Activated B cell treated with CpG ODN at 0.5 μM for 24 hours (primary cell): ENCODE data around the gene PIGW. TPM values are rescaled to one million over a fixed set of nuclear protein-coding genes. Genes with fewer than 3 reads are reported as not detected.

Experiments used
- ATAC-seq: fragments of 200-7000 bp; cut with Tn5 transposase; one replicate; pipeline ENCODE4 v1.10.0; 2021; ENCODE audit warnings: low read depth, mild to moderate bottlenecking, moderate library complexity
- CTCF ChIA-PET: fragments of 350-600 bp; sonication (Branson Sonifier 250); formaldehyde crosslinking; loops from one replicate; lab custom pipeline; 2021; ENCODE audit warnings: antibody characterized with exemption; lab: Charles Lee
- POLR2A ChIA-PET: fragments of 350-600 bp; sonication (Branson Sonifier 250); formaldehyde crosslinking; loops from one replicate; lab custom pipeline; 2021; ENCODE audit warnings: antibody characterized with exemption; lab: Charles Lee
- DNase-seq: peaks from one replicate; pipeline ENCODE4 v3.0.0; 2022
- H3K27ac Mint-ChIP-seq: one replicate; pipeline ENCODE4 v1.8.0; 2020; ENCODE audit warnings: mixed read lengths
- H3K27me3 Mint-ChIP-seq: one replicate; pipeline ENCODE4 v1.8.0; 2021; ENCODE audit warnings: mixed read lengths
- H3K36me3 Mint-ChIP-seq: one replicate; pipeline ENCODE4 v1.8.0; 2021; ENCODE audit warnings: low read depth, mixed read lengths
- H3K4me1 Mint-ChIP-seq: one replicate; pipeline ENCODE4 v1.8.0; 2021; ENCODE audit warnings: mixed read lengths
- H3K4me3 Mint-ChIP-seq: one replicate; pipeline ENCODE4 v1.8.0; 2020; ENCODE audit warnings: mild to moderate bottlenecking, mixed read lengths
- H3K9me3 Mint-ChIP-seq: one replicate; pipeline ENCODE4 v1.8.0; 2020; ENCODE audit warnings: mixed read lengths
- intact Hi-C: fragments of 100-400 bp; cut with micrococcal nuclease; formaldehyde crosslinking; loops from one replicate; pipeline ENCODE4 v1.15.1; 2024
- total RNA-seq: library from RNA; stranded (reverse); gene quantifications from 2 replicates; pipeline ENCODE4 v1.2.3, GENCODE V29; 2022
- TF ChIP-seq, protein P1 (sequence below): fragments of 200-600 bp; IDR thresholded peaks from one replicate; pipeline ENCODE4 v1.8.0; 2022; ENCODE audit warnings: antibody characterized with exemption, mild to moderate bottlenecking

Gene PIGW
- total RNA-seq, 1 donor from 2014 or later = 20.7 TPM

DNA sequence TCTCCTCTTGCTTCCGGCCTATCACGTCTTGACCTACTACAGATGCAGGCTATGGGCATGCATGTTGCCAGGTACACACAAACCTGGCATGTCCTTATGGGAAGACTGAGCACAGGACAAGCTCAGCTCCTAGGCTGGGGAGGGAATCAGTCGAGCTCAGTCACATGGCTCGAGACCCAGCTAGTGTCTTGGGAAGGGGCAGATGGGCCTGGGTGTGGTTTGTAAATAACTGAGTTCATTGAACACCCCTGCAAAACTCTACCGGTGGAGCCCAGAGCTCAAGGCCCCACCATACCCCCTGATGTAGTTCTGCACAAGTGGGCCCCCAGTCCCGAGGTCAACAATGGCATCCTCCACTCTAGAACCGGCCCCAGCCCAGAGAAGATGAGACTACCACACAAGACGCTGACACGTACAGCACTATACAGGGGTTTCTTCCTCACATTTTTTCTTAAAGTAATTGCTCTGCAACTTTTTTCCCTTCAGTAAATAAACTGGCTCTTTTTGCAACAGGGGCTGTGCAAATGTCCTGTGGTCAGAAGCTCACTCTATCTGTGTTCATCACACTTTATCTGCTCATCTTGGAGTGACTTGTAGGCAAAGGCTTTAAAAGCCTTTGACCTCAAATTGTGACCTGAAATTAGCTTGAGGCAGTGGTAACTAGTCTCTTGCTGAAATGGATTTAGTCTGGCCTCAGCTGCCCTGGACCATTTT, 25.4 kb upstream of the PIGW start:
- Mint-ChIP-seq H3K27me3 (no peaks in the 10 kb centered on the region), H3K4me1 (no peaks in the 10 kb centered on the region), H3K27ac (no peak overlapping the region), H3K4me3 (no peak overlapping the region), H3K9me3 (no peaks in the 10 kb centered on the region), H3K36me3 (peaks cover 41% of the 10 kb centered on the region)
- intact Hi-C loops = no loop called here
- ChIA-PET CTCF (no interaction called here), POLR2A (no interaction called here)
- no peak for DNase-seq
- TF ChIP-seq, protein P1, sequence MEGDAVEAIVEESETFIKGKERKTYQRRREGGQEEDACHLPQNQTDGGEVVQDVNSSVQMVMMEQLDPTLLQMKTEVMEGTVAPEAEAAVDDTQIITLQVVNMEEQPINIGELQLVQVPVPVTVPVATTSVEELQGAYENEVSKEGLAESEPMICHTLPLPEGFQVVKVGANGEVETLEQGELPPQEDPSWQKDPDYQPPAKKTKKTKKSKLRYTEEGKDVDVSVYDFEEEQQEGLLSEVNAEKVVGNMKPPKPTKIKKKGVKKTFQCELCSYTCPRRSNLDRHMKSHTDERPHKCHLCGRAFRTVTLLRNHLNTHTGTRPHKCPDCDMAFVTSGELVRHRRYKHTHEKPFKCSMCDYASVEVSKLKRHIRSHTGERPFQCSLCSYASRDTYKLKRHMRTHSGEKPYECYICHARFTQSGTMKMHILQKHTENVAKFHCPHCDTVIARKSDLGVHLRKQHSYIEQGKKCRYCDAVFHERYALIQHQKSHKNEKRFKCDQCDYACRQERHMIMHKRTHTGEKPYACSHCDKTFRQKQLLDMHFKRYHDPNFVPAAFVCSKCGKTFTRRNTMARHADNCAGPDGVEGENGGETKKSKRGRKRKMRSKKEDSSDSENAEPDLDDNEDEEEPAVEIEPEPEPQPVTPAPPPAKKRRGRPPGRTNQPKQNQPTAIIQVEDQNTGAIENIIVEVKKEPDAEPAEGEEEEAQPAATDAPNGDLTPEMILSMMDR = no peak
- no peak for ATAC-seq

DNA sequence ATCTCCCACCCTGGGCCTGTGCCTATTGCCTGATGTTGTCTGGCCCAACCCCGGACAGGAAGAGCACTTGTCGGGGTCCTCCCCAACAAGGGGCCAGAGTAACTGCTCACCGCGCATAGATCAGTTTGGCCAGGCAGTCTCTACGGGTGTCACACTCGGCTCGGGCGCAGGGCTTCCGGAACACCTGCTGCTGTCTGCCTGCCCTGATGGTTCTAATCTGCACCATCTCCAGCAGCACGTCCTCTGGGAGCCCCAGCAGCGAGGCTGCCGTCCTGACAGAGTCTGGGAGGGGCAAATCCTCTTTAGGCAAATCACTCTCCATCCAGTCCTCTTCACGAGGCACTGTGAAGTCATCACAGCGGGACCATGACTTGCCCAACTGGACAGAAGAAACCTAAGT, 24.2 kb upstream of the PIGW start:
- no peak overlapping the region for H3K4me3 Mint-ChIP-seq
- H3K27ac Mint-ChIP-seq = no peak overlapping the region
- DNase-seq (no peak), ATAC-seq (no peak)
- CTCF ChIA-PET = no interaction called here
- H3K36me3 Mint-ChIP-seq = peaks cover 40% of the 10 kb centered on the region
- intact Hi-C loops = no loop called here
- H3K9me3 Mint-ChIP-seq = no peaks in the 10 kb centered on the region
- no peaks in the 10 kb centered on the region for H3K27me3 Mint-ChIP-seq
- POLR2A ChIA-PET = no interaction called here
- H3K4me1 Mint-ChIP-seq = no peaks in the 10 kb centered on the region
- TF ChIP-seq, protein P1 = no peak

DNA sequence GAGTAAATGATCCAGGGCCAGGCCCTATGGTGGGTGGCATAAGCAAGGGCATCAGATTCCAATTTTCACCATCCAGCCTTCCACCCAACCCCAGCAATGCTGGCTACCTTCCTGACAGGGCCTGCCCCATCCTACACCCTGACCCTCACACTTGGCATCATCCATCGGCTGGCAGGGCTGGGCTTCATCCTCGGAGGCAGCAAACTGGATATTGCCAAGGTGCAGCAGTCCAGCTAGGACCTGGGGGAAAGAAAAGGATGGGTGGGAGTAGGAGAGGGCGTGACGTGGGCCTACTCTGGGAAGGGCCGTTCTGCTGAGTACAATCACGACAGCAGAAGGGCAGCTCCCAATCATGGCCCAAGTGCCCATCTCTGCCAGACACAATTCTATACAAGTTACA, 23.6 kb upstream of the PIGW start:
- ChIA-PET POLR2A (no interaction called here), CTCF (no interaction called here)
- no peaks in the 10 kb centered on the region for H3K9me3 Mint-ChIP-seq
- intact Hi-C loops = no loop called here
- no peak overlapping the region for H3K4me3 Mint-ChIP-seq
- H3K27ac Mint-ChIP-seq = no peak overlapping the region
- ATAC-seq (no peak), DNase-seq (no peak)
- H3K4me1 Mint-ChIP-seq = no peaks in the 10 kb centered on the region
- TF ChIP-seq, protein P1 = no peak
- peaks cover 37% of the 10 kb centered on the region for H3K36me3 Mint-ChIP-seq
- H3K27me3 Mint-ChIP-seq = no peaks in the 10 kb centered on the region

DNA sequence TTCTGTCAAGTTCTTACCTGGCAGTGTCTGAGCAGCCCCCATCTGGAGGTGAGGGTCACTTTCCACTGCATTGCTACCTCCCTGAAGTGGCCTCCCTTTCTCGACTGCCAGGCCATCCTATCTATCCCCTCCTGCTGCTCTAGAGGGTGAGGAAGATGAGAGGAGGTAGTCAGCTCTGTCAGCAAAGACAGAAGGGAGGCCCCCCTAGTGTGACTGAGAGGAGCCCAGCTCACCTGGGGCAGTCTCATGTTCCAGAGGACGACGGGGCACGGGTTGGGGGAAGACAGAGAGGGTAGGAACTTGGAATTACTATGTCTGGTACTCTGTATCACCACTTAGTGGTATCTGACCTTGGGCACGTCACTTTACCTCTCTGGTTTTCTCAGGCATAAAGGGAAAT, 22.1 kb upstream of the PIGW start:
- H3K27ac Mint-ChIP-seq = no peak overlapping the region
- no peak for DNase-seq
- H3K9me3 Mint-ChIP-seq = no peaks in the 10 kb centered on the region
- H3K27me3 Mint-ChIP-seq = no peaks in the 10 kb centered on the region
- intact Hi-C loops = no loop called here
- no peak for ATAC-seq
- POLR2A ChIA-PET = no interaction called here
- TF ChIP-seq, protein P1 = no peak
- H3K36me3 Mint-ChIP-seq = peaks cover 34% of the 10 kb centered on the region
- CTCF ChIA-PET = no interaction called here
- no peaks in the 10 kb centered on the region for H3K4me1 Mint-ChIP-seq
- no peak overlapping the region for H3K4me3 Mint-ChIP-seq

DNA sequence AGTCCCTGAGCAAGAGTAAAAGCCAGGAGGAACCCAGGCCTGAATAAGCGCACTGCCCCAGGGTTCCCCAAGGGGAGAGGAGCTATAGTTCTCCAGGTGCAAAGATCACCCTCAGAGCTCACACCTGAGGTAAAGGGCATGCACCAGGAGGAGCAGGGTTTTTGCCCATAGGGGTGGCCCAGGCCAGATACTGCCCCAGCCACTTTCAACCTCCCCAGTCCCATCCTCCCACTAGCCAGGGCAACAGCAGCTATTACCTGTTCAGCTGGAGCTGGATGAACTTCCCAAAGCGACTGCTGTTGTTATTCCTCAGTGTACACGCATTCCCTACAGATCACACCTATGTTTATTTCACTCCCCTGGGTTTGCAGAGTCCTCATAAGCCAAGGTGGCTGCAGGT, 19.9 kb upstream of the PIGW start:
- no peaks in the 10 kb centered on the region for H3K9me3 Mint-ChIP-seq
- POLR2A ChIA-PET = no interaction called here
- H3K36me3 Mint-ChIP-seq = peaks cover 39% of the 10 kb centered on the region

More for the DNA sequence above, 19.9 kb upstream of the PIGW start:
- CTCF ChIA-PET = interaction anchor here (1.1 kb wide), 1 partner anchor 25 kb away, joined by 3 read pairs; no protein-coding TSS in a partner anchor
- ATAC-seq (no peak), DNase-seq (no peak)
- H3K27me3 Mint-ChIP-seq = no peaks in the 10 kb centered on the region
- H3K27ac Mint-ChIP-seq = no peak overlapping the region
- TF ChIP-seq, protein P1 = no peak
- peaks cover 13% of the 10 kb centered on the region for H3K4me1 Mint-ChIP-seq
- no peak overlapping the region for H3K4me3 Mint-ChIP-seq
- intact Hi-C loops = no loop called here
